Raji (cell line): Measurements from ENCODE around the gene QTRT2.

Experiments used
- POLR2A ChIP-seq: IDR thresholded peaks from 2 replicates; pipeline ENCODE4 v1.6.1; 2011; ENCODE audit warnings: low read depth, low read length, control low read depth; ENCODE audit not compliant: insufficient read depth

Gene QTRT2

GRCh38 chr3:114056130-114057010 is at the start of gene QTRT2, which contains the start of gene CCDC191:
TSS of gene QTRT2 (plus strand) at chr3:114056737. CDS start at chr3:114065258, 8,521 bp downstream.
TSS of gene CCDC191 (minus strand) at chr3:114056526. CDS start at chr3:114056466, 60 bp downstream.
- peak; percentile 79 for TF ChIP-seq POLR2A

GRCh38 chr3:114011059-114011797 is 45.3 kb upstream of the QTRT2 start:
- no peak for TF ChIP-seq POLR2A

GRCh38 chr3:114014211-114014610 is 42.3 kb upstream of the QTRT2 start:
- TF ChIP-seq POLR2A, result no peak

GRCh38 chr3:114019486-114019885 is 37.1 kb upstream of the QTRT2 start:
- TF ChIP-seq POLR2A, result no peak

- no peak for TF ChIP-seq POLR2A
These were observed 35.6 kb upstream of the QTRT2 start for GRCh38 chr3:114020907-114021306.

- no peak for TF ChIP-seq POLR2A
These were observed 34.3 kb upstream of the QTRT2 start for GRCh38 chr3:114022145-114022802.

- TF ChIP-seq POLR2A, result no peak
These were observed 31.1 kb upstream of the QTRT2 start for GRCh38 chr3:114025451-114025850.

GRCh38 chr3:114026331-114026730 is 30.2 kb upstream of the QTRT2 start:
- no peak for TF ChIP-seq POLR2A

- no peak for TF ChIP-seq POLR2A
These were observed 22.8 kb upstream of the QTRT2 start for GRCh38 chr3:114033721-114034120.

- no peak for TF ChIP-seq POLR2A
These were observed 22.3 kb upstream of the QTRT2 start for GRCh38 chr3:114034211-114034610.

- no peak for TF ChIP-seq POLR2A
These were observed 21.6 kb upstream of the QTRT2 start for GRCh38 chr3:114034787-114035545.

- TF ChIP-seq POLR2A, result no peak
These were observed 20.6 kb upstream of the QTRT2 start for GRCh38 chr3:114035896-114036295.

GRCh38 chr3:114043205-114043604 is 13.3 kb upstream of the QTRT2 start:
- no peak for TF ChIP-seq POLR2A

- TF ChIP-seq POLR2A, result no peak
These were observed 4.3 kb upstream of the QTRT2 start for GRCh38 chr3:114052216-114052615.

- no peak for TF ChIP-seq POLR2A
These were observed 442 bp downstream of the QTRT2 start for GRCh38 chr3:114057011-114057347.
